ENCODE measurements around the gene PLA2G2D. TPM values are rescaled to one million over a fixed set of nuclear protein-coding genes. Genes with fewer than 3 reads are reported as not detected.

Gene PLA2G2D
- total and polyA plus RNA-seq, 9 of the 15 experiments (the other 6 are each of a cell fraction or from before 2014, with no cell fraction given): not detected

- under 1% methylated on average over 15 of the region's 15 CpGs for whole genome bisulfite sequencing (ENCODE audit: insufficient coverage, low coverage, missing lambda C conversion rate)
- Histone ChIP-seq H3K4me2 (ENCODE audit: insufficient read depth, low read length) (no peak overlapping the region), H4K20me1 (replicated peaks; ENCODE audit: control insufficient read depth, insufficient read depth, low read length) (peaks cover 6% of the 10 kb centered on the region; the same call in 1 of the 2 replicates), H3K9ac (ENCODE audit: insufficient read depth in 1 of 2, low read depth in 2 of 2, low read length in 2 of 2) (no peak overlapping the region; a peak in 1 of 4 replicates), H3K27me3 (ENCODE audit: control insufficient read depth in 2 of 2, insufficient read depth in 2 of 2, low read length in 2 of 2) (peaks cover 31 to 77% of the 10 kb centered on the region in 2 experiments), H3K9me3 (replicated peaks; ENCODE audit: control insufficient read depth, insufficient read depth, low read depth, low read length) (no peaks in the 10 kb centered on the region), H2AFZ (ENCODE audit: low read depth, low read length) (no peak overlapping the region), H3K4me3 (no peak overlapping the region), H3K4me1 (replicated peaks in 1 of 2; ENCODE audit: control insufficient read depth in 2 of 2, insufficient read depth in 2 of 2, low read length in 2 of 2) (no peaks in the 10 kb centered on the region; a peak in 1 of 5 replicates), H3K9me1 (ENCODE audit: control insufficient read depth, insufficient read depth, low read length) (no peaks in the 10 kb centered on the region), H3K79me2 (ENCODE audit: control insufficient read depth, insufficient read depth, low read length) (no peaks in the 10 kb centered on the region), H3K27ac (ENCODE audit: extremely low read depth, low read depth, low read length) (no peak overlapping the region), H3K36me3 (ENCODE audit: control insufficient read depth, insufficient read depth, low read length) (no peaks in the 10 kb centered on the region)
- FAIRE-seq (no peak), DNase-seq (ENCODE audit: extremely low read depth in 1 of 4, low spot score in 3 of 4) (no peak), ATAC-seq (no peak)
- intact Hi-C loops (cut with micrococcal nuclease) (no loop called here), in situ Hi-C loops (cut with MboI) (no loop called here)
- CTCF ChIA-PET (ENCODE audit: low intra/inter-chr PET ratio): no interaction called here
- BruUV-seq (replicated peaks): no TSS peak
- TF ChIP-seq HNRNPL (IDR thresholded peaks at IDR 0.05; ENCODE audit: low read depth, low read length) (no peak), TEAD4 (IDR thresholded peaks at IDR 0.05; ENCODE audit: low read length) (no peak), TEAD4 (CRISPR knock-in tag; IDR thresholded peaks at IDR 0.05; ENCODE audit: borderline replicate concordance) (no peak)
- POLR2A ChIA-PET: interaction anchor here (0.6 to 1.1 kb wide), 4 partner anchors 12 to 273 kb away, joined by 3 to 4 read pairs (median 3); no protein-coding TSS in a partner anchor
Measured at GRCh38 chr1:20114021-20114648, 5.2 kb downstream of the PLA2G2D start.

GRCh38 chr1:20112279-20113000 is 6.9 kb downstream of the PLA2G2D start:
- in situ Hi-C loops (cut with MboI) (no loop called here), intact Hi-C loops (cut with micrococcal nuclease) (no loop called here)
- BruUV-seq (replicated peaks): no TSS peak
- Histone ChIP-seq H2AFZ (ENCODE audit: low read depth, low read length) (no peak overlapping the region), H3K27ac (ENCODE audit: extremely low read depth, low read depth, low read length) (no peak overlapping the region), H3K4me1 (replicated peaks in 1 of 2; ENCODE audit: control insufficient read depth in 2 of 2, insufficient read depth in 2 of 2, low read length in 2 of 2) (no peaks in the 10 kb centered on the region; a peak in 1 of 5 replicates), H3K79me2 (ENCODE audit: control insufficient read depth, insufficient read depth, low read length) (no peaks in the 10 kb centered on the region), H4K20me1 (replicated peaks; ENCODE audit: control insufficient read depth, insufficient read depth, low read length) (peaks cover 6% of the 10 kb centered on the region; the same call in 1 of the 2 replicates), H3K4me3 (no peak overlapping the region), H3K36me3 (ENCODE audit: control insufficient read depth, insufficient read depth, low read length) (no peaks in the 10 kb centered on the region), H3K27me3 (ENCODE audit: control insufficient read depth in 2 of 2, insufficient read depth in 2 of 2, low read length in 2 of 2) (peaks cover 24 to 68% of the 10 kb centered on the region in 2 experiments), H3K4me2 (ENCODE audit: insufficient read depth, low read length) (no peak overlapping the region), H3K9ac (ENCODE audit: insufficient read depth in 1 of 2, low read depth in 2 of 2, low read length in 2 of 2) (no peak overlapping the region), H3K9me1 (ENCODE audit: control insufficient read depth, insufficient read depth, low read length) (no peaks in the 10 kb centered on the region), H3K9me3 (replicated peaks; ENCODE audit: control insufficient read depth, insufficient read depth, low read depth, low read length) (no peaks in the 10 kb centered on the region)
- ChIA-PET CTCF (ENCODE audit: low intra/inter-chr PET ratio) (no interaction called here), POLR2A (interaction anchor here (0.6 to 0.7 kb wide), 2 partner anchors 8 to 192 kb away, joined by 3 read pairs; no protein-coding TSS in a partner anchor)
- ATAC-seq: no peak
- DNase-seq (ENCODE audit: extremely low read depth in 1 of 4, low spot score in 3 of 4): no peak
- WGBS (ENCODE audit: insufficient coverage, low coverage, missing lambda C conversion rate): 3% methylated on average over 3 of the region's 3 CpGs
- FAIRE-seq: no peak
- TF ChIP-seq SETDB1 (IDR thresholded peaks at IDR 0.05; ENCODE audit: low read length) (no peak), PCBP2 (IDR thresholded peaks at IDR 0.05; ENCODE audit: low read depth, low read length, poor library complexity, severe bottlenecking) (no peak), PHF20 (IDR thresholded peaks at IDR 0.05; ENCODE audit: partially characterized antibody) (no peak), MTA1 (IDR thresholded peaks at IDR 0.05; ENCODE audit: borderline replicate concordance) (no peak), ZNF717 (CRISPR knock-in tag; IDR thresholded peaks at IDR 0.05) (no peak), FOS (IDR thresholded peaks at IDR 0.05; ENCODE audit: extremely low read depth, insufficient read length) (no peak), PHB (CRISPR knock-in tag; IDR thresholded peaks at IDR 0.05) (no peak)
- TF ChIP-seq, protein P1, sequence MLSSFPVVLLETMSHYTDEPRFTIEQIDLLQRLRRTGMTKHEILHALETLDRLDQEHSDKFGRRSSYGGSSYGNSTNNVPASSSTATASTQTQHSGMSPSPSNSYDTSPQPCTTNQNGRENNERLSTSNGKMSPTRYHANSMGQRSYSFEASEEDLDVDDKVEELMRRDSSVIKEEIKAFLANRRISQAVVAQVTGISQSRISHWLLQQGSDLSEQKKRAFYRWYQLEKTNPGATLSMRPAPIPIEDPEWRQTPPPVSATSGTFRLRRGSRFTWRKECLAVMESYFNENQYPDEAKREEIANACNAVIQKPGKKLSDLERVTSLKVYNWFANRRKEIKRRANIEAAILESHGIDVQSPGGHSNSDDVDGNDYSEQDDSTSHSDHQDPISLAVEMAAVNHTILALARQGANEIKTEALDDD (IDR thresholded peaks at IDR 0.05): no peak
- TF ChIP-seq, protein P2, sequence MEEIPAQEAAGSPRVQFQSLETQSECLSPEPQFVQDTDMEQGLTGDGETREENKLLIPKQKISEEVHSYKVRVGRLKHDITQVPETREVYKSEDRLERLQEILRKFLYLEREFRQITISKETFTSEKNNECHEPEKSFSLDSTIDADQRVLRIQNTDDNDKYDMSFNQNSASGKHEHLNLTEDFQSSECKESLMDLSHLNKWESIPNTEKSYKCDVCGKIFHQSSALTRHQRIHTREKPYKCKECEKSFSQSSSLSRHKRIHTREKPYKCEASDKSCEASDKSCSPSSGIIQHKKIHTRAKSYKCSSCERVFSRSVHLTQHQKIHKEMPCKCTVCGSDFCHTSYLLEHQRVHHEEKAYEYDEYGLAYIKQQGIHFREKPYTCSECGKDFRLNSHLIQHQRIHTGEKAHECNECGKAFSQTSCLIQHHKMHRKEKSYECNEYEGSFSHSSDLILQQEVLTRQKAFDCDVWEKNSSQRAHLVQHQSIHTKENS (CRISPR knock-in tag; IDR thresholded peaks at IDR 0.05): no peak
